Measurements from ENCODE around the gene OR5L2.
"Not testable (repeated sequence)": the region's sequence is repeated elsewhere in the genome, so short reads cannot be mapped to it uniquely, and the experiment has no call there.

The OR5L2 gene

DNA sequence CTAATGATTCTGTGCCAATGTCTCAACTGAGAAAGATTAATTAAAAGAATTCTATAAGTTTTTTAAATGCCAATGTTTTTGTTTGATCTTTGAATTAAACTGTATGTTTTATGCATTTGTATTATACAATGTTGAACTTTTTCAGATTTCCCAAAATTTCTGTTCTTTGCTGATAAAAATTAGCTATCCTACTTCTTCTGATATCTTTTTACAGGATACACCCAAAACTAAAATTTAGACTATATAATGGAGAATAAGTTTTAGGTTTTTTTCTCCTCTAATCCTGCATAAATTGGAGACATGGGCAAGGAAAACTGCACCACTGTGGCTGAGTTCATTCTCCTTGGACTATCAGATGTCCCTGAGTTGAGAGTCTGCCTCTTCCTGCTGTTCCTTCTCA lies at the start of gene OR5L2:
Gene OR5L2, plus strand, starts transcription at position 301 of the 400 bp plus-strand sequence. Its CDS starts 0 bp downstream, at position 301.
- DNase-seq = no peak

DNA sequence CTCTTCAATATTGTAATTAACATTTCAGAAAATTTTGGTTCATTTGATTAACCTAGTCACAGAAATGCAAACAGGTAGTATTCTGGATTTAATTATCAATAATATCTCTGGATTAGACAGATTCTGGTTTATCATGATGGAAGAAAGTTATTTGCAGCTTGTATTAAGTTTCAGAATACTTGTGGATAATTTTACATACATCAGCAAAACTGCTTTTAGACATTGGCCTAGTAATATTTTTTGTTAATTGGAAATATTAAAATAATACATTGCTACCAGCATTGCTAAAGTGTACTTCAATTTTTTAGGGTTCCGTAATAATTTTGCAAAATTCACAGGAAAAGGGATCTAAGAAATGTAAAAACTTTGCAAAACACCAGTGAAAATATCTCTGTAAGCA lies 35.4 kb upstream of the OR5L2 start:
- DNase-seq = no peak

DNA sequence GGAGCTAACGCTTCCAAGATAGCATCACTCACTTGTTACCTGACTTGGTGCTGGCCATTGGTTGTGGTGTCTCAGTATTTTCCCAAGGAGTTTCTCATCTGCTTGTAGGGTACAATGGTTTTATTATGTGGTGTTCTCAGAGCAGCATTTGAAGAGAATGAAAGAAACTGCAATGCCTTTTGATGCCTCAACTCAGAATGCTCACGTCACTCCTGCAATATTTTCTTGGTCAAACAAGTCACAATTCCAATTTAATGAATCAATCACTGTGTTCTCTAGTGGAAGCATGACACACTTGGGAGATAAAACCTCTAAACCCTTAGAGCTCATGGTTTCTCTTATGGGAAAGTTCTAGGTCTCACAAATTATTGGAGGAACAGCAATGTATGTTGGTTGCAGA lies 33.7 kb upstream of the OR5L2 start:
- no peak for DNase-seq

DNA sequence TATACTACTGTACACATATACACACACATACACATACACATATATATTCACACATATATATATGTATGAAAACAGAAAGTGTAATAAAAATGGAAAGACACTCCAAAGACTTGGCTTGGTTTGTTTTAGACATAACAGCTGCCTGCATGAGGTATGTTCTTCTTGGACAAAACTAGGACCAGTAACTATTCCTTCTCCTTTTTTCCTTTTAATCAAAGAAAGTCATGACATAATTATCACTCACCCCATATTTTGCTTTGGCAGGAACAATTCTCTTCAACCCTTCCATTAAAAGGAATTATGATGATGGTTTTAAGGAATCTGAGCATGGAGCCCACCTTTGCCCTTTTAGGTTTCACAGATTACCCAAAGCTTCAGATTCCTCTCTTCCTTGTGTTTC lies 31.8 kb upstream of the OR5L2 start, which contains the start of gene OR5D14:
Gene OR5D14, plus strand, starts transcription at position 301 of the 400 bp plus-strand sequence. Its CDS starts 0 bp downstream, at position 301.
- DNase-seq = no peak

DNA sequence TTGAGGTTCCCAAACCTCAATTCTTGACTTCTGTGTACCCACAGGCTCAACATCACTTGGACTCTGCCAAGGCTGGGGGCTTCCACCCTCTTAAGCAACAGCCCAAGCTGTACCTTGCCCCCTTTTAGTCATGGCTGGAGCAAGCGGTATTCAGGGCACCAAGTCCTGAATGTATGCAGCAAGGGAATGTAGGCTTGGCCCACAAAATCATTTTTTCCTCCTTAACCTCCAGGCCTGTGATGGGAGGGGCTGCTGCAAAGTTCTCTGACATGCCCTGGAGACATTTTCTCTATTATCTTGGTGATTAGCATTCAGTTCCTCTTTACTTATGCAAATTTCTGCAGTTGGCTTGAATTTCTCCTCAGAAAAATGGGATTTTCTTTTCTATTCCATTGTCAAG lies 20.8 kb upstream of the OR5L2 start:
- no peak for DNase-seq

DNA sequence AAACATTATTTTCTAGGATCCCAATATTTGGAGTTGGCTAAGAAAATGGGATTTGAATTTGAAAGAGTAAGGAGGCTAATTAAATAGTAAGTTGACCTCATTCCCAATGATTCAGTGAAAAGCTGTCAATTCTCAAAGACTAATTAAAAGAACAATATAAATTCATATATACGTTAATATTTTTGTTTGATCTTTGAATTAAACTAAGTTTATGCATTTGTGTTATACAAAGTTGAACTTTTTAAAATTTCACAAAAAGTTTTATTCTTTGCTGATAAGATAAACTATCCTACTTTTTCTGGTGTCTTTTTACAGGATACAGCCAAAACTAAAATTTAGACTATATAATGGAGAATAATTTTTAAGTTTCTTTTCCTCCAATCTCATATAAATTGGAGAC lies 16.0 kb upstream of the OR5L2 start, which contains the start of gene OR5L1:
Gene OR5L1, plus strand, starts transcription at position 301 of the 400 bp plus-strand sequence. CDS start 100 bp downstream, outside the sequence.
- no peak for DNase-seq

GRCh38 chr11:55819330-55819729 lies 7.7 kb upstream of the OR5L2 start, which contains the start of gene OR5D18:
Gene OR5D18, plus strand, starts transcription at chr11:55819630. Its CDS starts 0 bp downstream, at chr11:55819630.
- DNase-seq = no peak

GRCh38 chr11:55838452-55838851 lies 11.4 kb downstream of the OR5L2 start, which contains the start of gene OR5D16:
Gene OR5D16, plus strand, starts transcription at chr11:55838752. Its CDS starts 0 bp downstream, at chr11:55838752.
- no peak for DNase-seq

- no peak for DNase-seq
These were observed 20.4 kb downstream of the OR5L2 start for GRCh38 chr11:55847453-55847852.

- DNase-seq = no peak
These were observed 22.0 kb downstream of the OR5L2 start for GRCh38 chr11:55849037-55849436.

DNA sequence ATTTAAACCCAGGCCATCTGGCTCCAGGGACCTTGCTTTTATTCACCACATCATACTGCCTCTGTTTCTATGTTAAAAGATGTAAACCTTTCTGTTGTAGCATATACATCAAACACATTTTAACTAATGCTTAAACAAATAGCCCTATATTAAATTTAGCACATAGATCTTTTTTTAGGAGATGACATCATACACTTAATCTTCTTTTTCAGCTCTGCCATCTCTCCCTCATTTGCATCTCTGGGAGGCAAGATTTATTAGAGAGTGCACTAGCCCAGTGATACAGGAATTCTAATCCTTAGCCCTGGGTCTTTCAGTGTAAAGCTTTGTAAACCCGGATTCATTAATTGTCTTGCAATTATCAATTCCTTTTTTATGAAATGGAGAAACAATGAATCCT lies 25.1 kb downstream of the OR5L2 start:
- no peak for DNase-seq

DNA sequence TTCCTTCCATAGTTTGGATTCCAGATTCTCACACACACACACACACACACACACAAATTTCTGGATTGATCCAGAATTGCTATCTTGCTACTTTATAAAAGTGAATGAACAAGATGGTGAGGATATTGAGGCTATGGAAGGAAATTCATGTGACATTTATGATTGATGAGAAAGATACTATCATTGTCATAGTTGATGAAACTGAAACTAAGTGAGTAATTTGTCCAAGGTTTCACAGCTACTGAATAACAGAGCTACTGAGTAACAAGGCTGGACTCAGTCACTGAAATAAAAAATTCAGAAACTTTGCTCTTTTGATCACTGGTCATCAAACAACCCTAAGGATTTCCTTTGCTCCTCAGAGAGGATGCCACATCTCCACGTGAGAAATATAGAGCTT lies 27.7 kb downstream of the OR5L2 start:
- no peak for DNase-seq

DNA sequence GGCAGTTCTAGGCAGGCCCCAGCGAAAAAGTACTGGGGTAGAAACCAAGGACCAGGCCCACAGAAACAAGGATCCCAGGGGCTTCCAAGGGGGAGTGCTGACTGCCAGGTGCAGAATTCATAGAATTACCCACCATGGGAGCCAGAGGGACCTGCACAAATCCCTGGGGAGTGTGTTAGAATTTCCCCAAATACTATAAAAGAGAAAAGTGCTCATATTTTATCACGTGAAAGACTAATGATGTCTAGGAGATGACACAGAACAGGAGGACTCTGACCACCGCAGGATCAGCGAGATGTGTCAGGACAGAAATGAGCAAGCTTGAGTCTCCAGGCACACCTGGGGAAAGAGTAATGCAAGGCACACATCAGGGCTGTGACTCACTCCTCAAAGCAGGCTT lies 40.3 kb downstream of the OR5L2 start:
- not testable (repeated sequence) for DNase-seq

DNA sequence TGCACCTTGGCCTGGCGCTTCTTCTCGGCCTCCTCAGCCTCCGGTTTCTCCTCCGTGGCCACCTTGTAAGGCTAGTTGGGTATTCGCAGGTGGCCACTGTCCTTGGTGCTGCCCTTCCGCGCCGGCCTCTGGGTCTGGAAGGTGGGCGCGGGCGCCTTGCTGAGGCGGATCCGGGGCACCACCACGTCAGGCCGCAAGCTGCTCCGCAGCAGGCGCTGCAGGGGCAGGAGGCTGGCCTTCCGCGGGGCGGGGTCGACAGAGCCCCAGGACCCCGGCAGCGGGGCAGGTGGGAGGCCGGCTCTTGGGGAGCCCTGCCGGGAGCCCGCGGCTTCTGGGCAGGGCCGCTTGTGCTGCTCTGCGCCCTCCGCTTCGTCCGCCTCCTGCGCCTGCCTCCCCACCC lies 45.7 kb downstream of the OR5L2 start:
- DNase-seq = not testable (repeated sequence)

GRCh38 chr11:55873146-55873545 lies 46.1 kb downstream of the OR5L2 start:
- not testable (repeated sequence) for DNase-seq
